GM12891 (cell line): ENCODE results near the gene CHST2.

Source experiments
- POLR2A ChIP-seq: IDR thresholded peaks from 2 replicates; pipeline ENCODE4 v1.6.1; 2011; ENCODE audit warnings: low read depth, low read length, control low read depth
- POLR2AphosphoS5 ChIP-seq: IDR thresholded peaks from 2 replicates; pipeline ENCODE4 v1.6.1; 2011; ENCODE audit warnings: low read depth, low read length, control low read depth
- POU2F2 ChIP-seq: IDR thresholded peaks from 2 replicates; pipeline ENCODE4 v1.6.1; 2011; ENCODE audit warnings: low read depth, mild to moderate bottlenecking, control low read depth, low read length, moderate library complexity
- SPI1 ChIP-seq: IDR thresholded peaks from 2 replicates; pipeline ENCODE4 v1.6.1; 2011; ENCODE audit warnings: low read depth, low read length, control low read depth

- TF ChIP-seq POLR2AphosphoS5 (no peak), POLR2A (no peak), POU2F2 (no peak), SPI1 (no peak)
Measured at GRCh38 chr3:143137435-143138036, 18.0 kb downstream of the CHST2 start.
